Thoracic aorta (tissue), 2 donors: ENCODE data around the gene DEFB126. TPM values are rescaled to one million over a fixed set of nuclear protein-coding genes. Genes with fewer than 3 reads are reported as not detected.
"Not testable (repeated sequence)": the region's sequence is repeated elsewhere in the genome, so short reads cannot be mapped to it uniquely, and the experiment has no call there.

Experiments used
- ATAC-seq: fragments of 150-250 bp; one replicate; pipeline ENCODE4 v1.8.0; 2017; ENCODE audit warnings: low read depth; ENCODE audit not compliant: insufficient number of reproducible peaks, low FRiP score
- DNase-seq: peaks from one replicate; pipeline ENCODE4 v3.0.0-alpha.2; 2020; ENCODE audit warnings: low spot score
- H3K27ac ChIP-seq, 2 donors: fragments of 200-600 bp; sonication (generic); 1 replicate in 1 of 2; 2 replicates in 1 of 2; pipeline ENCODE4 v1.5.1; 2016; ENCODE audit warnings: mild to moderate bottlenecking in 2 of 2, moderate library complexity in 2 of 2
- H3K27me3 ChIP-seq: fragments of 200-600 bp; sonication (generic); replicated peaks from 2 replicates; pipeline ENCODE4 v1.6.0; 2016; ENCODE audit warnings: mild to moderate bottlenecking; ENCODE audit not compliant: insufficient read depth
- H3K36me3 ChIP-seq: fragments of 200-600 bp; sonication (generic); one replicate; pipeline ENCODE4 v1.5.1; 2016
- H3K4me1 ChIP-seq, 2 donors: fragments of 200-600 bp; sonication (generic); 1 replicate in 1 of 2; 2 replicates in 1 of 2; pipeline versions ENCODE4 v1.5.1 to v1.6.0; 2016; ENCODE audit warnings: low read depth in 2 of 2, mild to moderate bottlenecking in 1 of 2; ENCODE audit not compliant: control insufficient read depth in 1 of 2
- H3K4me3 ChIP-seq: fragments of 200-600 bp; sonication (generic); 2 replicates; pipeline ENCODE4 v1.5.1; 2016; ENCODE audit warnings: mild to moderate bottlenecking
- H3K9me3 ChIP-seq: fragments of 200-600 bp; sonication (generic); 2 replicates; pipeline ENCODE4 v1.5.1; 2016
- total RNA-seq, 2 donors: library from RNA; depleted of rRNA; stranded (reverse); fragments of >200 nt; gene quantifications; one replicate each; pipeline versions ENCODE4 v1.1.0 to v1.2.3, GENCODE V29; 2016
- TF ChIP-seq, protein P1 (sequence below): fragments of 200-600 bp; sonication (generic); IDR thresholded peaks from one replicate; pipeline ENCODE4 v1.5.1; 2019; ENCODE audit warnings: antibody characterized with exemption

Gene DEFB126
- total RNA-seq, result not detected

DNA sequence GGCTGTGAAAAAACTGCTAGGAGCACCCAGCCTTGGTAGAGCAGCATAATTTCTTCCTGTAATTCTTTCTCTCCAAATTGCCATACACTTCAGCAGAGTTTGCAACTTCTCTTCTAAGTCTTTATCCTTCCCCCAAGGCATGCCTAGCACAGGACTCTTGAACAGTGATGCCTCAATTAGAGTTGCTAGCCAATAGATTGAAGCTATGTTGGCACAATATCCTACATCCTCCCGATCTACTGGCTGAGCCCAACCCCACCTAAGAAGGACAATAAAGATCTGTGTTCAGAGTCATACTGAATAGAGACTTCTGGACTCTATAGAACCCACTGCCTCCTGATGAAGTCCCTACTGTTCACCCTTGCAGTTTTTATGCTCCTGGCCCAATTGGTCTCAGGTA lies at the start of gene DEFB126:
TSS of gene DEFB126 (plus strand) at position 301 of the 400 bp plus-strand sequence. CDS start at position 340, 39 bp downstream.
- no peaks in the 10 kb centered on the region for H3K4me1 ChIP-seq
- no peaks in the 10 kb centered on the region for H3K36me3 ChIP-seq
- TF ChIP-seq, protein P1, sequence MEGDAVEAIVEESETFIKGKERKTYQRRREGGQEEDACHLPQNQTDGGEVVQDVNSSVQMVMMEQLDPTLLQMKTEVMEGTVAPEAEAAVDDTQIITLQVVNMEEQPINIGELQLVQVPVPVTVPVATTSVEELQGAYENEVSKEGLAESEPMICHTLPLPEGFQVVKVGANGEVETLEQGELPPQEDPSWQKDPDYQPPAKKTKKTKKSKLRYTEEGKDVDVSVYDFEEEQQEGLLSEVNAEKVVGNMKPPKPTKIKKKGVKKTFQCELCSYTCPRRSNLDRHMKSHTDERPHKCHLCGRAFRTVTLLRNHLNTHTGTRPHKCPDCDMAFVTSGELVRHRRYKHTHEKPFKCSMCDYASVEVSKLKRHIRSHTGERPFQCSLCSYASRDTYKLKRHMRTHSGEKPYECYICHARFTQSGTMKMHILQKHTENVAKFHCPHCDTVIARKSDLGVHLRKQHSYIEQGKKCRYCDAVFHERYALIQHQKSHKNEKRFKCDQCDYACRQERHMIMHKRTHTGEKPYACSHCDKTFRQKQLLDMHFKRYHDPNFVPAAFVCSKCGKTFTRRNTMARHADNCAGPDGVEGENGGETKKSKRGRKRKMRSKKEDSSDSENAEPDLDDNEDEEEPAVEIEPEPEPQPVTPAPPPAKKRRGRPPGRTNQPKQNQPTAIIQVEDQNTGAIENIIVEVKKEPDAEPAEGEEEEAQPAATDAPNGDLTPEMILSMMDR, result no peak
- ATAC-seq (no peak), DNase-seq (no peak)
- H3K27me3 ChIP-seq, result no peaks in the 10 kb centered on the region
- no peaks in the 10 kb centered on the region for H3K9me3 ChIP-seq
- no peak within 1 kb of the TSS for H3K4me3 ChIP-seq
- no peak within 1 kb of the TSS for H3K27ac ChIP-seq

GRCh38 chr20:93641-94040 lies 48.7 kb upstream of the DEFB126 start:
- Histone ChIP-seq H3K4me1 (no peaks in the 10 kb centered on the region), H3K36me3 (no peaks in the 10 kb centered on the region), H3K4me3 (no peak overlapping the region), H3K27me3 (no peaks in the 10 kb centered on the region), H3K9me3 (no peaks in the 10 kb centered on the region), H3K27ac (no peak overlapping the region)
- TF ChIP-seq, protein P1, result no peak
- ATAC-seq (no peak), DNase-seq (no peak)

DNA sequence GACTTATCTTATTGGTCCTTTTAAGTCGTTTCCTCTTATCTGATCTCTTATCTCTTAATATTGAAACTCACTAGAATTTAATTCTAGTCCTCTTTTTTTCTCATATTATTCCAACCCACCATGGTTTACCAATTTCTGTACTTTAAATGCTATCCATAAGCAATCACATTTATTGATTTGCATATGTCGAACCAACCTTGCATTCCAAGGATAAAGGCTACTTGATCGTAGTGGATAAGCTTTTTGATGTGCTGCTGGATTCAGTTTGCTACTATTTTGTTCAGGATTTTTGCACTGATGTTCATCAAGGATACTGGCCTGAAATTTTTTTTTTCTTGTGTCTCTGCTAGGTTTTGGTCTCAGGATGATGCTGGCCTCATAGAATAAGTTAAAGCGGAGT lies 47.2 kb upstream of the DEFB126 start:
- H3K9me3 ChIP-seq, result no peaks in the 10 kb centered on the region
- no peaks in the 10 kb centered on the region for H3K4me1 ChIP-seq
- DNase-seq, result no peak
- no peak for ATAC-seq
- TF ChIP-seq, protein P1, result no peak
- H3K27me3 ChIP-seq, result no peaks in the 10 kb centered on the region
- H3K27ac ChIP-seq, result no peak overlapping the region
- H3K4me3 ChIP-seq, result no peak overlapping the region
- no peaks in the 10 kb centered on the region for H3K36me3 ChIP-seq

DNA sequence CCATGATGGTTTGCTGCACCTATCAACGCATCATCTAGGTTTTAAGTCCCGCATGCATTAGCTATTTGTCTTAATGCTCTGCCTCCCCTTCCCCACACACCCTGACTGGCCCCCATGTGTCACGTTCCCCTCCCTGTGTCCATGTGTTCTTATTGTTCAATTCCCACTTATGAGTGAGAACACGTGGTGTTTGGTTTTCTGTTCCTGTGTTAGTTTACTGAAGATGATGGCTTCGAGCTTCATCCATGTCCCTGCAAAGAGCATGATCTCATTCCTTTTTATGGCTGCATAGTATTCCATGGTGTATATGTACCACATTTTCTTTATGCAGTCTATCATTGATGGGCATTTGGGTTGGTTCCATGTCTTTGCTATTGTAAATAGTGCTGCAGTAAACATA lies 44.7 kb upstream of the DEFB126 start:
- not testable (repeated sequence) for H3K4me1 ChIP-seq, H3K4me3 ChIP-seq, ATAC-seq, H3K9me3 ChIP-seq, H3K27ac ChIP-seq, DNase-seq, H3K27me3 ChIP-seq, H3K36me3 ChIP-seq

- DNase-seq, result no peak
- Histone ChIP-seq H3K36me3 (no peaks in the 10 kb centered on the region), H3K4me1 (no peaks in the 10 kb centered on the region), H3K27ac (no peak overlapping the region), H3K4me3 (no peak overlapping the region), H3K9me3 (no peaks in the 10 kb centered on the region), H3K27me3 (no peaks in the 10 kb centered on the region)
- TF ChIP-seq, protein P1, result no peak
- no peak for ATAC-seq
Observed at GRCh38 chr20:101975-102374, 40.4 kb upstream of the DEFB126 start.

DNA sequence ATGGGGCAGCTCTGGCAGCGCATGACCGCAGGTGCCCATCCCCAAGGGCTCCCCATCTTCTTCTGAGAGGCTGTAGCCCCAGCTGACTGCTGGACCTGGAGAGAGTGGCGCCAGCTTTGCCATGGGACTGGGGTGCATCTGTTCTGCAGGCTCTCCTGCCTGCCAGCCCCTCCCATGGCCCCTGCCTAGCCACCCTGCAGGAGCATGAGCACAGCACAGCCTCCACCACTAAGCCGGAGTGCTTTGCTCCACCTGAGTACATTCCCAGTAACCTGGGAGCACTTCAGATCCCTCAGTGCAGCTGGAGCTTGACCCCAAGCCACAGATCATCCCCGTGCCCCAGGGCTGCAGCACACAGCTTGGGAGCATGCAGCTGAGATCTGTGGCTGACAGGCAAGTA lies 38.9 kb upstream of the DEFB126 start:
- ATAC-seq (no peak), DNase-seq (no peak)
- Histone ChIP-seq H3K4me3 (no peak overlapping the region), H3K4me1 (no peaks in the 10 kb centered on the region), H3K27me3 (no peaks in the 10 kb centered on the region), H3K36me3 (no peaks in the 10 kb centered on the region), H3K27ac (no peak overlapping the region), H3K9me3 (no peaks in the 10 kb centered on the region)
- TF ChIP-seq, protein P1, result no peak
